ENCODE data around the gene TBX19.
A peak's percentile ranks its signal among the peaks of the same experiment; 100 is the strongest.

The TBX19 gene

DNA sequence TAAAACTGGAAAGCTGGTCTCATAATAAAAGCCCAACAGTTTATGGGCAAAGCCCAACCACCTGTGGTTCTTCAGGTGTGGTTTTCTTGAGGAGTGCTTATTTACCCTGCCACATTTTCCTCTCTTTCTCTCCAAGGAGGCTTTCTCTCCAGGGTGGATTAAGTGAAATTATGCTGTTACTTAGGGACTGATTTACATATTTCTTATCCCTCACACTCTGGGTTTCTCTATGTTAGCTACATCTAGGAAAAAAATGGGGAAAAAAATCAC, 4.8 kb downstream of the TBX19 start:
- no peak for DNase-seq

- DNase-seq: no peak
Measured at GRCh38 chr1:168285971-168286927, 5.6 kb downstream of the TBX19 start.

DNA sequence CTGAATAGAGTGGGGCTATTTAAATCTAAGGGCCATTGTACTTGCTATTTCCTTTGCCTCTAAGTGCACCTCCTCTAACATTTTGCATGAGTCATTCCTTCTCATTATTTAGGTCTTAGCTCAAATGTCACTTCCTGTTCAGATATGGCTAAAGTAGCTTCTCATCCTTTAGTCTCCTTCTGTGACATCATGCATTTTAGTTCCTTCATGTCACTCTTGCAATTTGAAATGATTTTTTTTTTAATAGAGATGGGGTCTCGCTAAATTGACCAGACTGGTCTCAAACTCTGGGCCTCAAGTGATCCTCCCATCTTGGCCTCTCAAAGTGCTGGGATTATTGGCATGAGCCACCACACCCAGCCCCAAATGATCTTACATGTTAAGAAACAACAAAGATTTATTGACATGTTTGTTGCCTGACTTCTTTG, 6.6 kb downstream of the TBX19 start:
- DNase-seq: peak; percentile 61

GRCh38 chr1:168288311-168289052, 7.8 kb downstream of the TBX19 start:
- peak; percentile 41 for DNase-seq

- DNase-seq: no peak
Measured at GRCh38 chr1:168291222-168291837, 10.7 kb downstream of the TBX19 start.

GRCh38 chr1:168293356-168293755, 12.7 kb downstream of the TBX19 start:
- DNase-seq: no peak

- no peak for DNase-seq
Measured at GRCh38 chr1:168295411-168296114, 14.9 kb downstream of the TBX19 start.

DNA sequence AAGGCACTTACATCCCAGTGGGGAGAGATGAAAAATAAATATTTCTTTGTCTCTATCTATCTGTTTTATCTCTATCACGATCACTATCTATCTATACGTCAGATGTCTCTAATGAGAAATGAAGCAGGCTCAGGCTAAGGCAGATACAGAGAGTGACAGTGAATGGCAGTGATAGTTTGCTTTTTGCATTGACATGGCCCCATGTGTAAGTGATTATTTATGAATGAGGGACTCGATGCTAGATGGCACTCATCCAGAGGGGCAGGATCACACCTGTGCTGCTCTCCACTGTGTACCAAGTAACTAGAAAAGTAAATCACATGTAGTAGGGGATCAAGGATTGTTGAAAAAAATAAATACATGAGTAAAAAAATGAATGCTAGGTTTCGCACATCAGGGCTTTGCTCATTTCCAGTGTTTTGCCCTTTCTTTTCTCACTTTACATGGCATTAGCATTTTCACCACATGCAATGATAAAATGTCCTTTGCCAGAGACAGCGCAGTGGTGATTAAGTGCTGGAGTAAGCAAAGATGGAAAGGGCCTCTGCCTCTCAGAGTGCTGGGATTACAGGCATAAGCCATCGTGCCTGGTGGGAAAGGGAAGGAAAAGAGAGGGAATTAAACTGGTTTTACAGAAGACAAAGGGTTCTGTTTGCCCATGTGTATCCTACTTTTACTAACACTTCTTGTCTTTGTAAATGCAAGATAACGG, 16.5 kb downstream of the TBX19 start:
- DNase-seq: no peak

GRCh38 chr1:168298446-168298845, 17.8 kb downstream of the TBX19 start:
- DNase-seq: no peak

DNA sequence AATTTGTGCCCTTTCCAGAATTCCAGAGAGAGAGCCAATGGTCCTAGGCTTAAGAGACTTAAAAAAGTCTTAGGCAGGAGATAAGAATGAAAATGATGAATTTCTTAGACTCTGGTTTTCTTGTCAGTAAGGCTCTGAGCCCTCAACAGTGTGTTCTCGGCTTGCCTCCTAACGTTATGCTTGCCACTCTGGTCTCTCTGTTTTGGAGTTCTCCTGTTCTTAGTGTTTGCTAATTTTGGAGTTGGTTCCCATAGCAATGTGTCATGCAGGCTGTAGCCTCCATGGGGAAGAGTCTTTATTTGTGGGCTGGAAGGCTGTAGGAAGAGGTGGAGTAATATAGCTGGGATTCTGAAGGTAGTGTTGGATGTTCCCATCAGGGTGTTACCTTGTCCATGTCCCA, 19.9 kb downstream of the TBX19 start:
- no peak for DNase-seq

- DNase-seq: no peak
Measured at GRCh38 chr1:168301664-168302320, 21.1 kb downstream of the TBX19 start.

DNA sequence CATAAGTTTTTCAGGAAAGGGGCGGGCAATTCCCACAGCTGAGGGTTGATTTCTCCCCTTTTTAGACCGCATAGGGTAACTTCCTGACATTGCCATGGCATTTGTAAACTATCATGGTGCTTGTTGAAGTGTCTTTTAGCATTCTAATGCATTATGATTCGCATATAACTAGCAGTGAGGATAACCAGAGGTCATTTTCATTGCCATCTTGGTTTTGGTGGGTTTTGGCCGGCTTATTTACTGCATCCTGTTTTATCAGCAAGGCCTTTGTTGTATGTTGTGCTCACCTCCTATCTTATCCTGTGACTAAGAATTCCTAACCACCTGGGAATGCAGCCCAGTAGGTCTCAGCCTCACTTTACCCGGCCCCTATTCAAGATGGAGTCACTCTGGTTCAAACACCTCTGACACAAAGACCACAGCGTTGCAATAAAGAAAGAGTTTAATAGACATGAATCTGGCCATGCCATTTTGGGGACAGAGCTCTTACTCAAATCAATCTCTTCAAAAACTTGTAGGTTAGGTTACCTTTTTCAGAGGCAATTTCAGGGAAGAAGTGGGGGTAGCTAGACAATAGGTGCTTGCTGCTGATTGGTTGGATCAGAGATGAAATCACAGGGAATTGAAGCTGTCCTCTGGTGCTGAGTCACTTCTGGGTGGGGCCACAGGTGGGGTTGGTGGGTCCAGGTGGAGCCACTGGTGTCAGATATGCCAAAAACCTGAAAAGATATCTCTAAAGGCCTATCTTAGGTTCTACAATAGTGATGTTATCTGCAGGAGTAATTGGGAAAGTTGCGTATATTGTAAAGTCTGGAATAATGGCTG, 23.3 kb downstream of the TBX19 start:
- DNase-seq: no peak

DNA sequence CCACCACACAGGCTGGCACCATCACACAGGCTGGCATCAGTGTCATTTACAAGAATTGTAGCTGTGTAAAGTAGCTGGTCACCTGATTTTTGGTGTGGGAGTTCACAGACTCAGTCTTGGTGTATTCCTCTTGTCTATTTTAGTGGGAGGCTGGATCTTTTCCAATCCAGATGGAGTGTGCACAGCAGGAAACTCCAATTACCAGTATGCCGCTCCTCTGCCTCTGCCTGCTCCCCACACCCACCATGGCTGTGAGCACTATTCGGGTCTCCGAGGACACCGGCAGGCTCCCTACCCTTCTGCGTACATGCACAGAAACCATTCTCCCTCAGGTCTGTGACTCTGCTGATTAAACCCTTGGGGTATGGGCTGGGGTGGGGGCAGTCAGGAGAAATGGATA, 24.2 kb downstream of the TBX19 start:
- no peak for DNase-seq

- no peak for DNase-seq
Measured at GRCh38 chr1:168312718-168313604, 32.3 kb downstream of the TBX19 start.

DNA sequence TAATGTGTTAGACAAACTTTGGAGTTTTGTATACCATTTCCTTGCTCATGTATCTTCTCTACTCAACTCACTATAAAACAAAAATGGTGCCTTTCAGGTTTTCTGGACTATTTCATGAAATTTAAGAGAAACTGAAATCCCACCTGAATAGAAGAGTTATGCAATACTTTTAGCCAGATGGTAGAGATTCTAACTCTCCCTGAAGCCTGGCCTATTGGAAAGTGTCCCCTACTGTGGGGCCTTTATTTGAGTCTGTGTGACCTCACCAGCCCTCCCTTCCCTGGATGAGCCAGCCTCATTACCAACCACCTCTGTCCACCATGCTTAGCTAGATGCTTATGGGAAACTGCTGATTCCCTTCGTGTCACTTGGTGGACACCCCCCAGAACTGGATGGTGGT, 35.5 kb downstream of the TBX19 start:
- DNase-seq: no peak

GRCh38 chr1:168317309-168317708, 36.6 kb downstream of the TBX19 start:
- no peak for DNase-seq

- no peak for DNase-seq
Measured at GRCh38 chr1:168319691-168320090, 39.0 kb downstream of the TBX19 start.

- no peak for DNase-seq
Measured at GRCh38 chr1:168320149-168320548, 39.5 kb downstream of the TBX19 start.

- peak; percentile 24 for DNase-seq
Measured at GRCh38 chr1:168320800-168321450, 40.2 kb downstream of the TBX19 start.
